HL-60/S4 treated with retinoic acid at 250 ng/mL for 4 days and 3 days (cell line): ENCODE measurements around the gene CDK15.
"Not testable (repeated sequence)": the region's sequence is repeated elsewhere in the genome, so short reads cannot be mapped to it uniquely, and the experiment has no call there.

Experiments used
- in situ Hi-C: fragments of 300-500 bp; cut with MboI; formaldehyde crosslinking; loops from 2 replicates; pipeline ENCODE4 v1.7.0; 2022; ENCODE audit warnings: low sequenced_read_pairs

CDK15 gene

DNA sequence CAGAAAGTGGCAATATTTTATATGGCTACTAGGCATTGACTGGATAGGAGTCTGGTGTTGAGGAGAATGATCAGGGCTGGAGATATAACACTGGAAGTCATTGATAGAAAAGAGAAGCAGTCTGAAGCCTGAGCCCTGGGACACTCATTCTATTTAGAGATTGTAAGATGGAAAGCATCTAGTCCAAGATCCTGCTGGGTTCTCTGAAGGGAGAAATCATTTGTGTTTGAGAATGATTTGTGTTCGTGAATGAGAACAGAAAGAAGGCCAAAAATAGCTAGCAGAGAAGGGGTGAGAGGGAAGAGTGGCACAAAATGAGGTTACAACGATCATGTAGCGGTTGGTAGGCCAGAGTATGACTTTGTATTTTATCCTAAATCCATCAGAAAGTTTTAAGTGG is 18.0 kb upstream of the CDK15 start:
- in situ Hi-C loops = no loop called here

DNA sequence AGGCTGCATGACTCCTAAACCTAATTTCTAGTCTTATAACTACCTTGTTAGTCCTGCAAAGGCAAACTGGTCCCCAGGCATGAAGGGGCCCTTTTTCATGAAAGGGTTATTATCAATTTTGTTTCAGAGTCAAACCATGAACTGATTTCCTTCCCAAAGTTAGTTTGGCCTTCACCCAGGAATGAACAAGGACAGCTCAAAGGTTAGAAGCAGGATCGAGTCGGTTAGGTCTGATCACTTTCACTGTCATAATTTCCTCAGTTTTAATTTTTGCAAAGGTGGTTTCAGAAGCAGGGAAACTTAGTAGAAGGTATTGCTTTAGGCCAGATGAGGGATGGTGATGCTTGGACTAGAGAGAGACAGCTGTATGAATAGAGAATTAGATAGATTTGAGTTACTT is 16.9 kb upstream of the CDK15 start:
- in situ Hi-C loops = no loop called here

DNA sequence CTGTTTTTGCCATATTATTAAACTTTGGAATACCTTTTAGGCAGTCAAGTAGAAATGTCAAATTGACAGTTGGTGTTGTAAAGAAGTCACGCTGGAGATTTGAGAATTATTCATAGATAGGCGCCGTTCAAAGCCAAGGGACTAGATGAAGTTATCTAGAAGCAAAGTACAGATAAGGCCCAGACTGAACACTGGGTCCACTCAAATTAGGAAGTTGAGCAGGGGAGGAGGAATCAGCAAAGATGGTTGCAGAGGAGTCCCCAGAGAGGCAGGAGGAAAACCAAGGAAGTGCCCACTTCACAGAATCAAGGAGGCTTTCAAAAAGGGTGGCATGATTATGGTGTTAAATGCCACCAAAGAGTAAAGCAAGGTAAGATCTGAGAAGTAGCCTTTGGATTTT is 16.0 kb upstream of the CDK15 start:
- in situ Hi-C loops = loop anchor here (10.0 kb wide), 1 partner anchor 395 kb away; no protein-coding TSS in a partner anchor

DNA sequence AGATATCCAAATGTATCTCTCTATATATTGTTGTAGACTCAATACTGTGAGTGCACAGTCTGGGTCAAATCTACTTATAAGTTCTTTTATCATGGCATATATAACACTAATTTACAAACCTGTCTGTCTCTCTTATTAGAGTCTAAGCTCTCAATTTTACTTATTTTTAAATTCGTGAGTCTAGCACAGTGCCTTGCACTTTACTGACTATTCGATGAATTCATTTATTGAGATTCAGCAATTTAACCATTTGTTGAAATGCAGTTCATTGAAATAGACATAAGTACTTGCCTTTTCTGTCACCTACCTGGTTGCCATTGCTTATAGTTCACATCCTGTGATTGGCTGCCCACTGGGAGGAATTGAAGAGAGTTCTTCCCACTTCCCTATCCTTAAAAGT is 15.3 kb upstream of the CDK15 start:
- in situ Hi-C loops = loop anchor here (10.0 kb wide), 1 partner anchor 394 kb away; no protein-coding TSS in a partner anchor

DNA sequence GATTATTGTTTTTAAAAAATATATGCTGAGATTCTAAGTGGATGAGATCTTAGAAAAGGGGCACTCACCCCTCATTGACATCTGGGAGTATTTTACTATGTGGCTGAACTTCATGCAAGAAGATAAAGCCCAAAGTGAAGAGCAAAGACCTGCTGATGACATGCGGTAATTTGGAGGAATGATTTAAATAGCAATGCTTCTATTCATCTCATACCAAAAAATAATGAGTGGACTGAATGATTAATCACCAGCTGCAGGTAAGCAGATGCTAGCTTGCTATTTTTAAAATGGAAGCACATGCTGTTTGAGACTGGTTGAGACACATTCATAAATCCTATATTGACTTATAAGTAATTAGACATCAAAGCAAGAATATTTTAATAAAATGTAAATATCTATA is 12.7 kb upstream of the CDK15 start:
- in situ Hi-C loops = loop anchor here (10.0 kb wide), 1 partner anchor 391 kb away; no protein-coding TSS in a partner anchor

DNA sequence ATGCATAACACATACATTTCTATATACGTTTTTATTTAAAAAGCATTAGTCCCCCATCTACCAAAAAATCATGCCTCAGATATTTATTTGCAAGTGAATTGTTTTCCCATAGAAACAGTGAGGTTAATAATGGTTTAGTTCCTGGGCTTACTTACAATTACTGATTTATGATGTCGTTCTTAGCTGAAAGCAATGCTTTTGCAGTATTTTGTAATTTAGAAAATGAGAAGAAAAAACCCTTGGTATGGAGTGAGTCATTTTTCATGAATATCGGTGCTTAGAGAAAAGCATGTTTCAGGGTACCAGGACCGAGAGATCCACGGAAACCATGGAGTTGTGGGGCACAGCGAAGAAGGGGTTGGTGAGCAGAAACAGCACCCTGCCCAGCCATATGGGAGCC is 12.0 kb upstream of the CDK15 start:
- in situ Hi-C loops = loop anchor here (10.0 kb wide), 1 partner anchor 391 kb away; no protein-coding TSS in a partner anchor

DNA sequence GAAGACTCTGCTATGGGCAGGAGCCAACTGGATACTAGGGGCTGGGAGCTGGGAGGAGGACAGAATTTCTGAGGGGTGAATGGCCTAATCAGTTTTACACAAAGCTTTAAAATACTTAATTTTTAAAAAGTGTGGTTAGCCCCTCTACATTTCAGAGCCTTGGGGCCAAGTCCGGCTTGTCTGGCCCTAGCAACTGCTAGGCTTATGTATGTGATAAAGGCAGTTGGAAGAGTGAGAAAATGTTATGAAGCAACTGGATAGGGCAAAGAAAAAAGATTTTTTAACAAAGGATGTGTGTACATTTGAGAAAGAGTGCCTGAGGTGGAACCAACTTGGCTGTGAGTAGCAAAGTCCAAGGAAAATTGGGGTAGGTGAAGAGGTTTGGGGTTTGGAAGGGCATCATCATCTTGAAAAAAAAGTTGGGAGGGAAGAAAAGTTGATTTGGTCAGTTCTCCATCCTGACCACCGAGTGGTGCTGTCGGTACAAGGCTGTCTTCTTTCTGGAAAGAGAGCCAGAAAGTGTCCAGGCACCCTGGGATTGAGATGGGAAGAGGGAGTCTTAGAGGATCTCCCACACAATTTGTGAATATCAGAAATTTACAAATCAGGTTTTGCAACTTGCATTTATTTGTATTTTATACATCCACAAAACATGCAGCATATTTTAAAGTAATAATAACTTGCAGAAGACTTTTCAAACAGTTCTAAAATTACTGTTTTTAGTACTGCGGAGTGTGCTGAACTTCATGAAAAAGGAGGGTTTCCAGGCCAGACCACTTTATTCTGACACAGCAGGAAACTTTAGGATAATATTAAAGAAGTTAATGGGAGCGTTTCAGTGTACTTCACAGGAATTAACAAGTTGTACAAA is 10.5 kb upstream of the CDK15 start:
- in situ Hi-C loops = loop anchor here (10.0 kb wide), 1 partner anchor 389 kb away; no protein-coding TSS in a partner anchor

DNA sequence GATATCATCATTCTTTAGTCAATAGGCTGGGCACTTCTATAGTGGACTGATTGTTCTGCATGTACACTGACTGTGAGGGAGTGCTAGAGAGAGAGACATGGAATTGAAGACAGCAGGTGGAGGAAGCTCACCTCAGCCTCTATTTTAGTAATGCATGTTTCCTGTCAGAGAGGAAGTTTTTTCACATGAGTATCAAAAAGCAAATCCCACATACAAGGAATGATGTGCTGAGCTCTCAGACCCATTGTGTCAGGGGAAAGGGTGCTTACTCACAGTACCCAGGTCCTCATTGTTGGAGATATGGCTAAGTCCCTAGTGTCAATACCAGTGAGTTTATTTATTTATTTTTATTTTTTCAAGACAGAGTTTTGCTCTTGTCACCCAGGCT is 9.9 kb upstream of the CDK15 start:
- in situ Hi-C loops = loop anchor here (10.0 kb wide), 1 partner anchor 388 kb away; no protein-coding TSS in a partner anchor

DNA sequence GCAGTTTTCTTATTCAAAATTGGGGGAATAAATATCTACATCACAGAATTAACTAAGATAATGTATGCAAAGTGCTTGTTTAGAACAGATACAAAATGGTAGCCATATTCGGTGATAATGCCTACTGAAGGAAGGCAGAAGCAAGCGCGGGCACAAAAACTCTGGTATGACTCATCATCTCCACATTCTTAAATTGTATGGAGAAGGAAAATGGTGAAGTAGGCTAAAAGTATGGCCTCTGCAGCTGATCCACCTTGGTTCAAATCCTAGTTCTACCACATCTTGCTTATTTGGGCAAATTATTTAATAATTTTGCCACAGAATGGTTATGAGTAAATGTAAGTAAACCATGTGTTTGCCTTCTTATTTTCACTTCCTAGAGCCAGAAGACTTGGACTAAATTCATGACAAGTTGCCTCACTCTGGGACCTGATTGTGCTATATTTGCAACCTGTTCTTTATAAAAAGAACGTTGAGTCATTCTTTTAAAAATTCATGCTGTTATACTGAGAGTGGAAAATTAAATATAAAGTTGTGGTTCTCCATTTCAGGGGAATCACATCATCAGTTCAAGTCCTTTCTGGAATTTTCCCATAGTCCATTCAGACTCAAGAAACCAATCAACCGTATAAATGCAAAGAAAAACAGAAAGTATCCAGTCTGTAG is 9.0 kb upstream of the CDK15 start:
- in situ Hi-C loops = loop anchor here (10.0 kb wide), 1 partner anchor 387 kb away; no protein-coding TSS in a partner anchor

DNA sequence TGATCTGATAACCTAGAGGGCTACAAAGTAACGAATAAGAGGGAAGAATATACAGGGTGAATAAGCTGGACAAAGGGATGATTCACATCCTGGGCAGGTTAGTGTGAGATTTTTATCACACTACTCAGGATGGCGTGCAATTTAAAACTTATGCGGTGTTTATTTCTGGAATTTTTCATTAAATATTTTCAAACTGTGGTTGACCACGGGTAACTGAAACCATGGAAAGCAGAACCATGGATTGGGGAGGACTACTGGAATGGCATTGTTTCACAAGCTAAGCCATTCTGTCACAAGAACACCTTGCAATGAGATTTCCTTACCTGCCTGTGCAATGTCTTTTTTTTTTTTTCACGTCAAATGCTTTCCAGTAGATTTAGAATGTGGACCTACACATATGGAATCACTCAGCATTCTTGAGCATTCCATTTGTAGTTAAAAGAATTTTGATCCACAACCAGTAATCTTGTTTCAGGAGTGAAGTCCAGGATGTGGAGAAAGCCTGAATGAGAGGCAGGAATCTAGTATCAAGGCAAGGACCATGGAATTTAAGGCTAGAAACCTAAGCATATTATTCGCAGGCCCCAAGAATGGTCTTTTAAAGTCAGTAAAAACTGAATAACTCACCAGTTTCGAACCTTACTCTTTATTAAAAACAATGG is 8.0 kb upstream of the CDK15 start:
- in situ Hi-C loops = loop anchor here (10.0 kb wide), 1 partner anchor 386 kb away; no protein-coding TSS in a partner anchor

DNA sequence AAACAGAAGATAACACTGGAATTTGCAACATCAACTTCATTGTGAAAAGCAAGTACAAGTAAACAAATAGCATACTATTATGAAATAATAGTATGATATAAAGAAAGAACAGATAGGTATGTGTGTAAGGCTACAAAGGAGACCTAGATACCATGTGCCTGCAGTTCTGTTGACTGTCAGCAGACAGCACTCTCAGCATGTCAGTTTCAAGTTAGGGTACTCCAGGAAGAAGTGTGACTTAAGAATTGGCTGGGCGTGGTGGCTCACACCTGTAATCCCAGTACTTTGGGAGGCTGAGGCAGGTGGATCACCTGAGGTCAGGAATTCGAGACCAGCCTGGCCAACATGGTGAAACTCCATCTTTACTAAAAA is 7.4 kb upstream of the CDK15 start:
- in situ Hi-C loops = loop anchor here (10.0 kb wide), 1 partner anchor 386 kb away; no protein-coding TSS in a partner anchor

DNA sequence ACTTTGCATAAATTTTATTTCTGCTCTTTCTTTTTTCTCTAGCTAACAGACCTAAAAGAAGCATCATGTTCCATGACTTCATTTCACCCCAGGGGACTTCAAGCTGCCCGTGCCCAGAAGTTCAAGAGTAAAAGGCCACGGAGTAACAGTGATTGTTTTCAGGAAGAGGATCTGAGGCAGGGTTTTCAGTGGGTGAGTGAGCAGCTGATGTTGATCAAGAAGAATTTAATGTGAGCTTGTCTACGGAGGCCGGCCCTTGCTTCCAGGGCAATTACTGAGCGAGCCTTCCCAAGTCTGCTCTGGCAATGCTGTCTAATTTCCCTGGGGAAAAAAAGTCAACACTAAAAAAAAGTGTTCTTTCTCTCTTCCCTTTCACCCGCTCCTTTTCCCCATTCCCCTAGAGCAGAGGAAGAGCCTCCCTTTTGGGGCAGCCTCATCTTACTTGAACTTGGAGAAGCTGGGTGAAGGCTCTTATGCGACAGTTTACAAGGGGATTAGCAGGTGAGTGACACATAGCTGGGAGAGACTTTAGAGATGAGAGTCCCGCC is 1.2 kb downstream of the CDK15 start:
- in situ Hi-C loops = no loop called here

DNA sequence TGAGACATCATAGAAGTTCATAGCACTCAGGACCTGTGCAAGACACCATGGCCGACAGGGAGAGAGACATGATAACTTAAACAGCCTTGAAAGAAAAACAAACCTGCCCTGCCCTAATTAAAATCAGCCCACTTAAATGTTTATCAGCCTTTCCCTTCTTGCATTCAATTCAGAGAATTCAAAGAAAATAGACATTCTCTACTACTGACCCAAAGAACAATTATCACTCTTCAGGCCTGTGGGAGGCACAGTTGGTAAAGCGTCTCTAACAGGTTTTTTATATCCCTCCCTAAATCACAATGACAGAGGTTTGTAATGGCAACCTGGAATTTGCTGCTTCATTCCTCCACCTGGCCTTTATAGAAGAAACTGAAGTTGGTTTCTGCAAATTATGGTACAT is 1.7 kb downstream of the CDK15 start:
- in situ Hi-C loops = no loop called here

DNA sequence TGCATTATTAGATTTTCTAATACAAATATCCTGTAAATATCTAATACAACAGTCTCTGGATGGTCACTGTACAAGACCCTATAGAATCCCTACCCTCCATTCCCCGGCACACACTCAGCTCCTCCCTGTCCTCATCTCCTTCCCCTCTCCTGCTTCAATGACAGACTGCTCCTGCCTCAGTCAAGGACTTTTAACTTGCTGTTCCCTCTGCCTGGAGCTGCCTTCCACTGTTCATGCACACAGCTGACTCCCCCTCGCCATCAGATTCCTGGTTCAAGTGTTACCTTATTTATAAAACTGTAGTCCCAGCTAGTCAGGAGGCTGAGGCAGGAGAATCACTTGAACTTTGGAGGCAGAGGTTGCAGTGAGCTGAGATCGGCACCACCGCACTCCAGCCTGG is 3.3 kb downstream of the CDK15 start:
- in situ Hi-C loops = no loop called here

DNA sequence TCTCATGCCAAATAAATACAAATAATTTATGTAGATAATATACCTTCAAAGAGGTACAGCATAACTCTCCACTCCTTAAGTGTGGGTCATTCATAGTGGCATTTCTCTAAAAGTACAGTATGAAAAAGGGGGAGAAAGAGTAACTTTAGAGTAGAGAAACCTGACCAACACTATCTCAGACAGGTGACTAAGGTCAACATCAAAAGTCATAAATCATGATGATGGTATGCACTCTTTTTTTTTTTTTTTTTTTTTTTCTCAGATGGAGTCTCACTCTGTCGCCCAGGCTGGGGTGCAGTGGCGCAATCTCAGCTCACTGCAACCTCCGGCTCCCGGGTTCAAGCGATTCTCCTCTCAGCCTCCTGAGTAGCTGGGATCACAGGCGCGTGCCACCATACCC is 4.3 kb downstream of the CDK15 start:
- in situ Hi-C loops = not testable (repeated sequence)

DNA sequence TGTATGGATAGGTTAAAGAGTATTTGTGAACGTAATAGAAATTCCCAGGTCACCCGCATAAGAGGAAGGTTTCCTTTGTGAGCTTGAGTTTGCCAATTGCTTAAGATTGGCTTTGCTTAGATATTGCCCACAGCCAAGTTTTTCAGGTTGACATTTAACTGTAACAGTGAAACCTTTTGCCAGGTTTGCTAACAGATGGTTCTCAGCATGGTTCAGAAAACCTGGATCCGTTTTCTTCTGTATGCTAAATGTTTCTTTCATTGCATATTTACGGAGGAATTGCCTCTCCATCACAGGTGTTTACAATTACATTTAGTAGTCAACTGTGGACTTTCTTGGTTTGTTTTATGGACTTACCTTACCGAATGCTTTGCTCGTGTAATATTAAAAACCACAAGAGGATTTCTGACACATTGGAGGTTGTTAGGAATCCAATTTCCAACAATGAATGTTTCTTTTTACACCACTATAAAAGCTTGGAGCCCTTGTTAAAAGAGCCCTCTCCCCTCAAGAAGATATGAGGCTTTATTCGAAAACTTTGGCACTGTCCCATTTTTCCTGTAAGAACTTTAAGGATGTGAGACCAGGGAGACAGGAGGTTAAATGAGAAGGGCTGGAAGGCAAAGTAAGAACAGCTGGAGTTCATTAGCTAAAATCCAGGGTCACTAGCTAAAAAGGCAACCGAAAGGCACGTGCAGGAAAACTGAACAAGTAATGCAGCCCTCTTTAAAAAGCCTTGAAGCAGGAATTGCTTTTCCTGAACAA is 7.8 kb downstream of the CDK15 start:
- in situ Hi-C loops = no loop called here

DNA sequence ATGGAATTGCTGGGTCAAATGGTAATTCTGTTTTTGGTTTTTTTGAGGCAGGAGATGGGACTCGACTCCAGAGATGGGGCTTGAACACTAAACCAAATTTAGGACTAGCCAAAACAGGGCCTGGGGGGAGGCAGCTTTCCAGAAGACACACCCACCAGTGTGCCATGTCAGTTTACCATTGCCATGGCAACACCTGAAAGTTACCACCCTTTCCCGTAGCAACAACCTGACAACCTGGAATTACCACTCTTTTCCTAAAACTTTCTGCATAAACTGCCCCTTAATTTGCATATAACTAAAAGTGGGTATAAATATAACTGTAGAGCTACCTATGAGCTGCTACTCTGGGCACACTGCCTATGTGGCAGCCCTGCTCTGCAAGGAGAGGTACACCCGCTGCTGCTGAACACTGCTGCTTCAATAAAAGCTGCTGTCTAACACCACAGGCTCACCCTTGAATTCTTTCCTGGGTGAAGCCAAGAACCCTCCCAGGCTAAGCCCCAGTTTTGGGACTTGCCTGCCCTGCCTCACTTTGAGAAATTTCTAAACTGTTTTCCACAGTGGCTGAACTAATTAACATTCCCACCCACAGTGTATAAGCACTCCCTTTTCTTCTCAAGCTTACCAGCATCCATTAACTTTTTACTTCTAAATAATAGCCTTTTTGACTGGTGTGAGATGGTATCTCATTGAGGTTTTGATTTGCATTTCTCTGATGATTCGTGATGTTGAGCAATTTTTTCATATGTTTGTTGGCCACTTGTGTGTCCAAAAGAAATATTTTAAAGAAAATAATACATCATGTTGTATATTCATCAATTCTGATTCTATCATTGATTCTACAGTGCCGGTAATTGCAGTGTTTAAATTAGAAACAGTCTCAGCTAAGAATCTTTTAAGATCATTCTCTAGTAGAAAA is 10.6 kb downstream of the CDK15 start:
- in situ Hi-C loops = no loop called here

DNA sequence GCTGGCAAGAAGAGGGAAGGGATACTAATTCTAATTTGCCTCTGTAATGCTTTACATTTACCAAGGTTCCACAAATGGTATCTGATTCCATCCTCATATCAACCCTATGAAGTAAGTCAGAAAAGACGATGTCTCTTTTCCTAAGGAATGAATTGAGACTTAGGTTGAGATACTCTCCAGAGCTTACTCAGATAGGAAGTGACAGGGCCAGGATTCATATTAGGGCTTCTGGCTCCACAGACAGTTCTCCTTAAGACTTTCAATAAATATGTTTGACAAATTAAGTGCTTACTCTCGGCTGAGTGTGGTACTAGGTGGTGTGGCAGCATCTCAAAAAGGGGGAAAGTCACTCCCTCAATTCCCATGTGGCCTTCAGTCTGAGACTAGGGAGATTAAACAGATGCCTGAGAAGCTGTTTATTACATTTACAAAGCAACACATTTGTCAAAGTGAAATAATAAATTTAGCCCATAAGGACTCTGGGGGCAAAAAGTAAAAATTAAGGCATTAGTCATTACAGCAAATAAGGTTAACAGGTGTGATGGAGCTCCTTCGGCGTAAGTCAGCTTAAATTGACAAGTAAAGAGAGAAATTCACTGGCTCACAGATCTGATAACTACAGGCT is 14.2 kb downstream of the CDK15 start:
- in situ Hi-C loops = no loop called here

DNA sequence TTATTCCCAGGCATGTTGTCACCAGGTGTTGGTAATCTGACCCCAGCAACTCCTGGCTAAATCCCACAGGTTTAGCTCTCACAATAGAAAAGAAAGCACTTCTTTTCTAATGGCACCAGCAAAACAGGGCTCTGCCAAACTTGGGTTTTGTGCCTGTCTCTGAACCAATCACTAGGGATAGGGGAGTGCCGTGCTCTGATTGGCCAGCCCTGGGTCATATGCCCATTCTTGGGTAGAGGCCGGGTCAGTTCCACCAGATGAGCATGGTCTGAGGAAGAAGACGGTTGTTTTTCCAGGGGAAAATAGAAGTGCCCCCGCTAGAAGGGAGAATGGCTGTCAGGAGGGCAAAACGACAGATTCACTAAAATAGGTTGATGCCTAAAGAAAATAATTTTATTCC is 14.7 kb downstream of the CDK15 start:
- in situ Hi-C loops = no loop called here
